Astrocyte of the cerebellum (primary cell): Measurements from ENCODE around the gene IDUA.

Experiments
- DNase-seq: peaks from one replicate; pipeline ENCODE4 v3.0.0-alpha.2; 2011; ENCODE audit warnings: low read depth
- H3K4me3 ChIP-seq: 2 replicates; pipeline ENCODE4 v1.5.1; 2011; ENCODE audit warnings: mild to moderate bottlenecking, low read depth, low read length, moderate library complexity
- CTCF ChIP-seq: IDR thresholded peaks from 2 replicates; pipeline ENCODE4 v1.5.1; 2012; ENCODE audit warnings: low read length, low read depth, moderate library complexity, mild to moderate bottlenecking; ENCODE audit errors: missing control alignments
- in situ Hi-C: cut with HindIII; loops from 2 replicates; pipeline ENCODE4 v1.10.0; 2017; ENCODE audit warnings: low sequenced_read_pairs

Gene IDUA

GRCh38 chr4:1004071-1004418 lies 17.2 kb downstream of the IDUA start:
- no peak overlapping the region for H3K4me3 ChIP-seq
- TF ChIP-seq CTCF: no peak
- in situ Hi-C loops: no loop called here
- DNase-seq: no peak

GRCh38 chr4:1004557-1005485 lies 18.0 kb downstream of the IDUA start:
- H3K4me3 ChIP-seq: no peak overlapping the region
- DNase-seq: no peak
- in situ Hi-C loops: no loop called here
- TF ChIP-seq CTCF: no peak

- in situ Hi-C loops: no loop called here
- no peak for TF ChIP-seq CTCF
- DNase-seq: no peak
- no peak overlapping the region for H3K4me3 ChIP-seq
Measured at GRCh38 chr4:1006856-1007255, 20.0 kb downstream of the IDUA start.

GRCh38 chr4:1008840-1009541 lies 22.1 kb downstream of the IDUA start:
- in situ Hi-C loops: no loop called here
- no peak for TF ChIP-seq CTCF
- DNase-seq: no peak

GRCh38 chr4:1009542-1010394 lies 22.9 kb downstream of the IDUA start:
- DNase-seq: no peak
- H3K4me3 ChIP-seq: peak overlapping the region; percentile 51
- in situ Hi-C loops: no loop called here
- TF ChIP-seq CTCF: peak; percentile 13

More at GRCh38 chr4:1008840-1009541, 22.1 kb downstream of the IDUA start:
- peak overlapping the region; percentile 51 for H3K4me3 ChIP-seq

GRCh38 chr4:1010395-1011021 lies 23.7 kb downstream of the IDUA start:
- no peak for DNase-seq
- peak overlapping the region; percentile 39 for H3K4me3 ChIP-seq
- in situ Hi-C loops: no loop called here
- no peak for TF ChIP-seq CTCF
